ENCODE measurements around the gene HMGCS2.
"Not testable (repeated sequence)": the region's sequence is repeated elsewhere in the genome, so short reads cannot be mapped to it uniquely, and the experiment has no call there.

Gene HMGCS2

DNA sequence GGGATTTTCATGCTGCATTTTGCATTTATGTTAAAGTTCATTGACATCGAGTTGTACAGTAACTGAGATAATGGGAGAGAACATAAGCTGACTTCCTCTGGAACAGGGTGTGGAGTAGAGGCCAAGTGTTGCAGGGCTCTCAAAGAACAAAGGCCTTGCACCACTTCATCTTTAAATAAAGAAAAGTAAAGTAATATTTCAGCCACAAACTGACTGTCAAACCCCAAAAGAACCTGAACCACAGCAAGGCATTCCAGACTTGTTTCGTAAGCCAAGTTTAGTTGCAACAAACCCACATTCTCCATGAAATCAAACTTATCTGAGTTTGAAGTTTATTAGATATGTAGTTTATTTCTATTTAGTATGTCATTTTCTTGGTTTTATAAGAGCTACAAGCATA is 19.1 kb upstream of the HMGCS2 start:
- no peak for DNase-seq

GRCh38 chr1:119786473-119787050 is 17.9 kb upstream of the HMGCS2 start:
- DNase-seq, result not testable (repeated sequence)

DNA sequence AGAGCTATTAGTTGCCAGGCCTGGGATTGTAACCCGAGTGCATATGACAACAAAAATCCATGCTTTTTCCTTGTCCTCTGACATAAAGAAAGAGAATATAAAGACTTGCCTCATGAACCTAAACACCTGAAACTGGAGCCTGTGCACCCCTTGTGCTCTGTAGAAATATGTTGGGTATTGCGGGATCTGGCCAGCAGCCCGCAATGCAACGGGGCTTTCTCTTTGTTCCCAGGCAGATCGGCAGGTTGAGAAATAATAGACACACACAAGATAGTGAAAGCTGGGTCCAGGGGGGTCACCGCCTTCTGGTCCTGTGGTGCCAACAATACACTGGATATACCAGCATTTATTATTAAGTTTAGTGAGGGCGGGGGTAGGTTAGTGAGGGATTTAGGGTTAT is 17.3 kb upstream of the HMGCS2 start:
- DNase-seq, result not testable (repeated sequence)

DNA sequence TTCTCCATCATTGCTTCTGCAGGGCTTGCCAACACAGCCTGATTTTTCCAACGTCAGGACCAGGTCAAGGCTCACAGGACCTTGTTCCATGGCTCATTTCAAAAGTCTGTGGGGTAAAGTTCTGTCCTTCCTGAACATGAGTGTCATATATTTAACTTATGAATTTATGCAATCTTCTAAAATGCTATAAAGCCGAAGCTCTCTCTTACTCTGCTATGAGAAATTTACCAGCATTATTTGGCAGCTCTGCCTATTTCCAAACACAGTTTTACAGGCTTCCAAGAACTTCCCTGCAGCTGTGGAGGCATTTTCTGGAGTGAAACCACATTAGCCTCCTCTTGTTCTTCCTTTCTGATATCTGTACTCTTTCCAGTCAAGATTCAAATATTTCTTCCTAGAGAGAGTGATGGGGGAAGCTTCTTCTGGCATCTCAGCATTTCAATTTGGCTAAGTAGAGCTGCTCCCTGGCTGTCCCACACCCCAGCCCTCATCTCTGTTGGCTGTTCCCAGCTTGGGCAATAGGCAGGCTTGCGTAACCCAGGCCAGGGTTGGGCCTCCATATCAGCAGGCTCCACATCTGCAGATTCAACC is 15.6 kb upstream of the HMGCS2 start:
- no peak for DNase-seq

DNA sequence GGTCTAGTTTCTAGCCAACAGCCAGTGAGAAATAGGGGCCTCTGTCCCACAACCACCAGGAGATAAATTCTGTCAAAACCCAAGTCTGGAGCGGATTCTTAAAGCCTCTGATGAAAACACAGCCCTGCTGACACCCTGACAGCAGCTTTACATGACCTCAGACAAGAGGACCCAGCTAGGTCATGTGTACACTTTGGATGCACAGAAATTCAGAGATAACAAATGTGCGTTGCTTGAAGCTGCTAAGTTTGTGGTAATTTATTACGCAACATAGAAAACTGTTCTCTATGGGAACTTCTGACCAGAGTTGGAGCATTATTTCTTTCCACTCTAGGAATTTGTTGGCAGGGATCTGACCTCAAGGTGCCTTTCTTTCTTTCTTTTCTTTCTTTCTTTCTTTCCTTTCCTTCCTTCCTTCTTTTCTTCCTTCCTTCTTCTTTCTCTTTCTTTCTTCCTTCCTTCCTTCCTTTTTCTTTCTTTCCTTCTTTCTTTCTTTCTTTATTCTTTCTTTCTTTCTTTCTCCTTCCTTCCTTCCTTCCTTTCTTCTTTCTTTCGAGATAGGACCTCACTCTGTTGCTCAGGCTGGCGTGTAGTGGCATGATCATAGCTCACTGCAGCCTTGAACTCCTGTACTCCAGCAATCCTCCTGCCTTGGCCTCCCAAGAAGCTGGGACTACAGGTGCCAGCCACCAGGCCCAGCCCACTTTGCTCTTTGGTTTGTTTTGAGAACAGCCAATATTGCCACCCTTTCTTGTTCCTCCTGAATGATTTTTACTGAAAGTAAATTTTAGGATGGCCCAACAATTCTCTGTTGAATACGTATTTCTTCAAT is 14.9 kb upstream of the HMGCS2 start:
- DNase-seq, result no peak

- DNase-seq, result peak; percentile 49
These were observed 14.1 kb upstream of the HMGCS2 start for GRCh38 chr1:119782631-119783325.

DNA sequence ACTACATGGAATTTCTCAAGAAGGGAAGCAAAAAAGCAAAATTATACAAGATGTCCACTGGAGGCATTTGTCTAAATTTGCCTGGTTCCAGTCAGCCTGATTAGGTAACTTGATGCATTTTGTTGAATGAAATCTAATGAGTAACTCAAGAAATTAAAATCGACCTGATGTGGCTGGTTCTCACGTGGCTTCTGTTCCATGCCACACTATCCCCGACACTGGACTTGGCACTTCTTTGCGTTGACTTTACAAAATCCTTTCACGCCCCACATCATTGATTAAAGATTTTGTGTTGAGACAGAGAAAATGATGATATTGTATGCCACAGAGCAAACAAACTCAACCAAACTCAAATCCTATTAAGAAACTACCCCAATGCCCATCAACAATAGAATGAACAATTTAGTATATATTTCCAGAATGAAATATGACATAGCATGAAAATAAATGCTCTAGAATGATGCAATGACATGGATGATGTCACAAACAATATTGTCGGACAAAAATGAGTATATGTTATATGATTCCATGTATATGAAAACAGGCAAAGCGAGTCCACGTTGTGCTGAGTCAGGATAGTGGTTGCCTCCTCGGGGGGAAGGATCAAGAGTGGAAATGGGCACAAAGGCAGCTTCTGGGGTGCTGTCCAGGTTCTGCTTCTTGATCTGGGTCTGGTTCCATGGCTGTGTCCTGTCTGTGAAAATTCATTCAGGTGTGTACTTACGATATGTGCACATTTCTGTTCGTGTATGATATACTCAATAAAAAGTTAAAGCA is 12.9 kb upstream of the HMGCS2 start:
- DNase-seq, result no peak

DNA sequence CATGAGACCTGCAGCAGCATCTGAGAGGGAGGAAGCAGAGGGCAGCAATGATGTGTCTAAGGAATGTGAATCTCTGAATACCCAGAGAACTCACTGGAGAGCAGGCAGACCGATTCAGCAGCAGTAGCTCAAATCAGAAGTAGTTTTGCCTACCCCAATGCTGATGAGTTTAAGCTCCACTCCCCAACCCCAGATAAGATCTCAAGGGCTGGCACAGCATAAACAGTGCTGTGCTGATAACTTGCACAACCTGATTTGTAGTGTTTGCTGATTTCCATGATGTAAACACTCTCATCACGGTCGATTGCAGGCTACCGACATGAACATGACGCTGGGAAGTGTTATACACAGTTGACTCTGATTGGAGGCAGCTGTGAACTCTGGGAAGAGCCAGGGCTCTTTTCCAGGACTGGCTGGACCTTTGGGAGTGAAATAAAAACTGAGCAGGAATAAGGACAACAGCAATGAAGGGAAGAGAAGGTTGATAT is 11.2 kb upstream of the HMGCS2 start:
- peak; percentile 91 for DNase-seq

- DNase-seq, result no peak
These were observed 10.3 kb upstream of the HMGCS2 start for GRCh38 chr1:119778886-119779560.

DNA sequence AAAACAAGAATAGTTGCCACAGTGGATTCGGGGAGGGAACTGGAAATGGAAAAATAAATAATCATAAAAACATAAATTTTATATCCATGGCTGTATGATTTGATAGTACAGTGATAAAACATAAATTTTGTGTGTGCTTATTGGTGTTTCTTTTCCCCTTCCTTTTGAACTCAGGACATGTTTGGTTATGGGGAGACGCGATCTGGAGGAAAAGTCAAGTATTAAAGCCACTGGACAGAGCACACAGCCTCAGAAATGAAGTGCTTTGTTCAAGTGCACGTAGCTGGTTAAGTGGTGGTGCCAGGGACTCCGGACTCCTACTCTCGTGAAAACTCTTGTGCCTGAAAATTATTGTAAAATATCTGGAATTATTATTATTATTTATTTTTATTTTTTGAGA is 9.7 kb upstream of the HMGCS2 start:
- DNase-seq, result no peak

DNA sequence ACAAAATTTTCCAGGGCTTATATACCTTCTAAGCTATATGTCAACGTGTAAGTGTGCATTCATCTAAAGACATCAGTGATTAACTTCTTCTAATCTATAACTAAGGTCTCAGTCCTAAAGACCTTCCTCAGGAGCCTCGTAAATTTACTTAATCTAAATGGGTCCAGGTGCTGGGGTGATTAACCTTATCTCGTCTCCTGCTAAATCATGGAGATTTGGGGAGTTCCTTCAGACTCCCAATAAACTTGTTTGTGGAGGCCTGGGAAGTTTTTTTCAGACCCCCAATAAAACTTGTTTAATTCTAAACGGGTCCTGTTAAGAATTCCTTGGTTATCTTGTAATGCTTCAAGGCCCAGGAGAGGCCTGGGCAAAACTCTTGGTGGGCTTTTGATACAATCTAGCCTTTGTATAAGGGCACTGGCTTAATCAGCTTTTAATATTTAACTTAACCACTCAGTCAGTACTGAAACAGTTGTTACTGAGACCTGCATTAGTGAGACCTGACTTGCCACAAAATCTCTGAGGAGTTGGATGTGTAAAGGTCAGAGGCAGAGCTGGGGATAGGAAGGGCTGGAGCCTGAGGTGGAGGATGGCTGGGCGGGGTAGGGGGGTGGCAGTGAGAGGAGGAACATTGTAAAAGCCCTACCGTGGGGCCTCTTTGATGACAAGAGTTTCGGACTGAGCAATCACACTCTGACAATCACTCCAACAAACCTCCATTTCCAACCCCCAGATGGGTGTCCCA is 6.2 kb upstream of the HMGCS2 start:
- no peak for DNase-seq

DNA sequence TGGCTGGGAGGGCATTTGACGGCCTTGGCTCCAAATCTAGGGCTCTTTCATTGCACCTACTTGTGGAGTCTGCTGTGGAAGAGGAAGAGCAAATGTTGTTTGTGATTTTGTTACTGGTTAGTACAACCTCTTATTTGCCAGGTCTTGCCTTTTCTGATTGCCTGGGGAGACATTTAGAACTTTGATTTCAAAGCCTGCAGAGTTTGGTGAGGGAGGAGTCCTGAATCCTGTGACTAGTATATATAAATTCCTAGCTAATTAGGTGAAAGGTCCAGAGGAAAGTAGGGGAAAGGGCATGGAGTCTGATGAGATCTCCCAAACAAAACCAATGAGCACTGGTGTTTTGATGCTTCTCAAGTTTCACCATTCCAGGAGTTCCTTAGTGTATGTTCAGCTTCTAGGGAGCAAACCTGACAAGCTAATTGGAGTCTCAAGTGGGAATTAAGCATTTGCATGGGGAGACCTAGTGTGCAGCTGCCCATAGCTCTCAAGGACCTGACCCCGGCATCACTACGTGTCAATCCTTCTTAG is 5.1 kb upstream of the HMGCS2 start:
- DNase-seq, result peak; percentile 18

- no peak for DNase-seq
These were observed 3.6 kb upstream of the HMGCS2 start for GRCh38 chr1:119772298-119772697.

- no peak for DNase-seq
These were observed 3.1 kb upstream of the HMGCS2 start for GRCh38 chr1:119771770-119772169.

DNA sequence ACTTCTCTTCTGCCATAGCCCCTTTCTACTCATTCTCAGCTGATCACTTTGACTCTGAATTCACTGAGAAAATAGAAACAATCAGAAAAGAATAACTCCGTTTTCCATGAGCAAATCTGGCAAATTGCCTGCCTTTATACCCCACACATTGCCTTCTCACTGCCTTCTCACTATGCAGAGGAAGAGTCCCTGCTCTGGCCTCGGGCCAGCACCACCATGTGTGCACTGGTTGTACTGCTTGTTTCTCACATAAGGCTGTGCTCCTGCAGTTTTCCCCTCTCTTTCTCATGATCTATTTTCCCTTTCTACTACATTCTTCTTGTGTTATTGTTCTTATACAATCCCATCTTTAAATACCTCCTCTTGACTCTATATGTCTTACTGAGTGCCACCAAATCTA is 2.3 kb upstream of the HMGCS2 start:
- no peak for DNase-seq

DNA sequence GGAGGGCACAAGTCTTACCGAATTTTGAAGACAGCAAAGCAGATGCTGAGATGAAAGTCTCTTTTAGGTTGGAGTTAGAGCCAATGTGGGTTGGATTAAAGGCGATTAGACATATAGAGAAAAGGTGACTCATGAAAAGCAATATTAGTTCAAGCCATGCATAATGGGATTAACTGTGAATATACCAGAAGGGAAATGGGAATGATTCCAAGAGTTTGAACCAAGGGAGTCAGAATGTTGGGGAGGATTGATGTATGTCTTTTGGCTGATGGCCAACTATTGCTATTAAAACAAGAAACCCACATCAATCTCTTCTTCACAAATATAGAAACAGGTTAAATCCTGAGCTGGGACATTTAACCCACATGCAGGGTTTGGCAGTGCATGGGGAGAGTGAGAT is 1.2 kb downstream of the HMGCS2 start:
- DNase-seq, result no peak

DNA sequence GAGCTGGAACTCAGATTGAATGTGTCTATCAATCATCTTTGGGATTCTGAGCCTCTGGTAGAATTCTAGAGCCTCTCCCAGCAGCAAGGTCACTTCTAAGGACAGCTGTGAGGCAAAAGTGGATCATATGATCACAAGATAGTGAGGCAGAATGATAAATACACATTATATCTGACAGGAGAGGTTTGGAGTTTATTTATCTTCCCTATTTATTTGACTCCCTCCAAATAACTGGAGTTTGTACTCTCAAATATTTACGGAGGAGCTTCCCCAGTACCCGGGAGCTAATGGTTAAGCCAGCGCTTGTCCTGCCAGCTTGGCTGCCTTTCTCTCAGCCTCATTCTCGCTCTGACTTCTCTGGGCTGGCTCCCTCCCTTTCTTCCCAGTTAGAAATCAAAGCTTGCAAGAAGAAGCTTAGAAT is 2.3 kb downstream of the HMGCS2 start:
- DNase-seq, result no peak

DNA sequence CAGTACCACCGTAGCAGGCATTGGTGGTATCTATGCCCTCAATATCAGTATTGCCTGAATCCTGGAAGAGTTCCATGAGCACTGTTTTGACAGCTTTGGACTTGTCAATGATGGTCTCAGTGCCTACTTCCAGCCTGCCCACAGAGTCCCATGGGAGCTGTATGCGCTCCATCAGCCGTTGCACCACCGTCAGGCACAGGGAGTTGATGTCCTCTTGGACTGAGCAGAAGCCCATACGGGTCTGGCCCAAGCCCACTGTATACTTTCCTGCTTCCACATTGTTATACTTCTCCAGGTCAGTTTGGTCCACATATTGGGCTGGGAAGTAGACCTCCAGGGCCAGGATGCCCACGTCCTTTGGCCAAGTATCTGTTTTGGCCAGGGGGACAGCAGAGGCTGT is 4.5 kb downstream of the HMGCS2 start:
- no peak for DNase-seq

GRCh38 chr1:119762953-119763352 is 5.8 kb downstream of the HMGCS2 start:
- no peak for DNase-seq

DNA sequence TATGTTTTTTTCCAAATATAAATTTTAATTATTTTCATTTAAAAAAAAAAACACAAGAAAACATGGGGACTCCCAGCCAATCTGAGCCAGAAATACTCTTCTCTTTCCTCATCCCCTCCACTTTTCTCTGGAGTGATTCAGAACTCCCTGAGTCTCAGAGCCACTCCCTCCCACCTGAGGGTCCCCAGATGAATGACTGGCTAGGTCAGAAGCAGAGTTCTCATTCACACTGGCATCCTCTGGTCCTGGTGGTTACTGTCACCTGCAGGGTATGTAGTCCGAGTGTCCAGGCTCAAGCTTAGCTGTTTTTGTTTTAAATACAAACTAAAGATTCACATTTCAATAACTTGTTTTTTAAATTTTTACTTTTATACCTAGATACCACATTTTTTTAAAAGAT is 6.3 kb downstream of the HMGCS2 start:
- DNase-seq, result no peak

DNA sequence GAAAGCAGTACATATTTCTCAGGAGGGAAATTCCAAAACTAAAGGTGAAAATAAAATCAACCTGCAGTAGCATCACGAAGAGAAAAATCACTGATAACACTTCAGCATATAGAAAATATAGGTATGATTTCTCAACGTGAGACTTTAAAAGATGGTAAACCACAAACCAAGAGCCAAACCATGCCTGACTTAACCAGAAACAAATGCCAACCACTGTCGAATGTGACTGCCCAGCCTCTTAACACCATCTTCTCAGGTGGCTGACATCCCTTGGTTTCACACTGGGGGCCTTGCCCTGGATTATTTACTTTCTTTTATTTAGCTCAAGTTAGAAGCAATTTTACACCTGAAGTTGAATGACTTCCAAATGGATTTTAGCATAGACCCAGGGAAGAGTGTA is 10.1 kb downstream of the HMGCS2 start:
- DNase-seq, result no peak

Data from DMS79 treated with DMSO at 0.1 percent for 48 hours (cell line).